Urinary bladder (tissue), 4 donors: Measurements from ENCODE around the gene PNMA8B. TPM values are rescaled to one million over a fixed set of nuclear protein-coding genes. Genes with fewer than 3 reads are reported as not detected.

Experiments used
- DNase-seq: peaks from one replicate; pipeline ENCODE4 v3.0.0-alpha.2; 2015; ENCODE audit errors: extremely low spot score
- H3K27ac ChIP-seq: one replicate; pipeline ENCODE4 v1.5.1; 2013; ENCODE audit warnings: low read depth, mild to moderate bottlenecking, moderate library complexity
- H3K36me3 ChIP-seq: one replicate; pipeline ENCODE4 v1.6.1; 2013; ENCODE audit warnings: mild to moderate bottlenecking, moderate library complexity; ENCODE audit not compliant: insufficient read depth
- H3K4me1 ChIP-seq: one replicate; pipeline ENCODE4 v1.6.1; 2013; ENCODE audit warnings: mild to moderate bottlenecking, moderate library complexity; ENCODE audit not compliant: insufficient read depth
- H3K4me3 ChIP-seq: one replicate; pipeline ENCODE4 v1.5.1; 2013; ENCODE audit warnings: low read depth, low read length
- WGBS: extraction: QIAGEN DNeasy Blood & Tissue Kit; methylation state at CpG from one replicate; pipeline ENCODE4 v1.1.7; 2013; 5-methylcytosine and 5-hydroxymethylcytosine counted together
- polyA plus RNA-seq: library from polyadenylated mRNA; stranded (reverse); fragments of 200-250 nt; gene quantifications from one replicate; pipeline ENCODE4 v1.2.3, GENCODE V29; 2013
- total RNA-seq: library from RNA; depleted of rRNA; stranded (reverse); fragments of >200 nt; gene quantifications from one replicate; pipeline ENCODE4 v1.2.3, GENCODE V29; 2014
- donor health status: healthy with polysubstance abuse.
- donor health status: healthy.

PNMA8B gene
- total and polyA plus RNA-seq, 2 donors: 2.8 to 4.0 TPM

DNA sequence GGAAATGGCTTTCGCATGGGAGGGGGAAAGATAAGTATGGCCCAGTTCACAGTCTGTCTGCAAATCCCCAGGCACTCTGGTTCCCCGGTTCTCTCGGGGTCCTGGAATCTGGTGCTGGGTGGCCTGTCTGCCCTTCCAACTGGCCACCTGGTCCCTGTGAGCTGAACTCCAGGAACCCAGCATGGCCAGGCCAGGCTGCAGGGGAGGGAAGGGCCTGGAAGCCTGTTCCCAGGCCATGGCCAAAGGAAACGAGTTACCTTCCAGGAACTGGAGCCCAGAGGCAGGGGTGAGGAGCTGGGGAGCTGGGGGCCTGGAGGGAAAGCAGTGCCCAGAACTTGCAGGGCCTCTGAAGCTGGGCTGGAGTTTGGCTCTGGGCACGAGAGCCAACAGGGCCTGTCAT, 47.8 kb downstream of the PNMA8B start:
- Histone ChIP-seq H3K36me3 (no peaks in the 10 kb centered on the region), H3K27ac (no peak overlapping the region), H3K4me1 (no peaks in the 10 kb centered on the region), H3K4me3 (no peak overlapping the region)
- 63% methylated on average over 5 of the region's 5 CpGs for WGBS
- DNase-seq: no peak

DNA sequence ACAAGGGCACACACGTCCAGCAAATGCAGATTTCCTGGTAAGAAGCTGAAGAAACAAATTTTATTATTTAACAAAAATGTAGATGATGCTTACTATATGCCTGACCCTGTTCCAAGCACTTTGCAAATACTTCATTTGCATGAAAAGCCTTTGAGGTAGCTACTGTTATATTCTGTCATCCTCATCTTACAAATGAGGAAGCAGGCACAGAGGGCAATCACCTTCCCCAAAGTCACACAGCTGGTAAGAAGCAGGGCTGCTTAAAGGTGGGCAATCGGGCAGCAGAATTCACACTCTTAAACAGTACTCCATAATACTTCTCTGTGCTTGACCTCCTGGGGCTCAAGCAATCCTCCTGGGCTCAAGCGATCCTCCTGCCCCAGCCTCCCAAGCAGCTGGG, 48.7 kb downstream of the PNMA8B start:
- no peaks in the 10 kb centered on the region for H3K36me3 ChIP-seq
- no peak overlapping the region for H3K27ac ChIP-seq
- H3K4me3 ChIP-seq: no peak overlapping the region
- WGBS: 54% methylated on average over 3 of the region's 3 CpGs
- no peaks in the 10 kb centered on the region for H3K4me1 ChIP-seq
- DNase-seq: no peak

GRCh38 chr19:46446021-46446420, 49.6 kb downstream of the PNMA8B start:
- DNase-seq: no peak
- 83% methylated on average over 15 of the region's 15 CpGs for WGBS

DNA sequence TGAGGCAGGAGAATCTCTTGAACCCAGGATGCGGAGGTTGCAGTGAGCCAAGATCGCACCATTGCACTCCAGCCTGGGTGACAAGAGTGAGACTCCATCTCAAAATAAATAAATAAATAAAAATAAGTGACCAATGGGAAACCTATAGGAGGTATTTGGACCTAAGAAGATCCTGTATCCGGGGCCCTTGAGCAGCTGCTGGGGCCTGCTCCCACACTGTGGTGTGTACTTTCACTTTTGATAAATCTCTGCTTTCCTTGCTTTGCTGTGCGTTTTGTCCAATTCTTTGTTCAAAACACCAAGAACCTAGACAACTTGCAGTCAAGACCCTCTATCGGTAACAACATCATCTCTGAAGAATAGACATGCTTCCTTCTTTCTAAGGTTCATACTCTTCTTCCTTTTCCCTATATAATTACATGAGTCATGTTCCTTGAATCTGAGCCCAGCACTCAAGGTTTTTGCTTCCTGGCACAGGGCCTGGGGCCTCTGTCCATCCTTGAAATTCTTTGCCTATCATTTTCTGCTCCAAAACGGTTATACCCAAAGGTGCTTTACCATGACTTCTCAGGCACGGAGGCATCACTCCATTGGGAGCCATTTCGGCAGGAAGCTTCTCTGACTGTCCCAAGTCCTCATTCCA, 52.7 kb downstream of the PNMA8B start:
- Histone ChIP-seq H3K4me1 (no peaks in the 10 kb centered on the region), H3K36me3 (no peaks in the 10 kb centered on the region), H3K4me3 (no peak overlapping the region), H3K27ac (no peak overlapping the region)
- WGBS: 48% methylated on average over 8 of the region's 8 CpGs
- no peak for DNase-seq

More at GRCh38 chr19:46446021-46446420, 49.6 kb downstream of the PNMA8B start:
- Histone ChIP-seq H3K27ac (no peak overlapping the region), H3K36me3 (no peaks in the 10 kb centered on the region), H3K4me3 (no peak overlapping the region), H3K4me1 (no peaks in the 10 kb centered on the region)

- 16% methylated on average over 1 of the region's 1 CpG for WGBS
- H3K27ac ChIP-seq: no peak overlapping the region
- DNase-seq: no peak
- H3K4me3 ChIP-seq: no peak overlapping the region
- H3K4me1 ChIP-seq: no peaks in the 10 kb centered on the region
- H3K36me3 ChIP-seq: no peaks in the 10 kb centered on the region
Observed at GRCh38 chr19:46441866-46442265, 53.8 kb downstream of the PNMA8B start.

Other genes with a start within 250 kb of the PNMA8B start
- gene HIF3A, start 198.8 kb downstream of the PNMA8B start, total RNA-seq: 41.0 TPM
- gene HIF3A, start 198.8 kb downstream of the PNMA8B start, polyA plus RNA-seq: 186 TPM
- gene PPP5C, start 148.8 kb downstream of the PNMA8B start, total RNA-seq: 30.7 TPM
- gene PPP5C, start 148.8 kb downstream of the PNMA8B start, polyA plus RNA-seq: 44.5 TPM
- 42.6 TPM for gene CCDC8, start 82.3 kb downstream of the PNMA8B start, total RNA-seq
- gene CCDC8, start 82.3 kb downstream of the PNMA8B start, polyA plus RNA-seq: 20.4 TPM
- gene PNMA8C, start 66.9 kb downstream of the PNMA8B start, total RNA-seq: 1.6 TPM
- gene PNMA8C, start 66.9 kb downstream of the PNMA8B start, polyA plus RNA-seq: 0.68 TPM
- 14.3 TPM for gene PNMA8A, start 24.3 kb downstream of the PNMA8B start, total RNA-seq
- 16.3 TPM for gene PNMA8A, start 24.3 kb downstream of the PNMA8B start, polyA plus RNA-seq
- 121 TPM for gene CALM3, start 105.5 kb upstream of the PNMA8B start, total RNA-seq
- gene CALM3, start 105.5 kb upstream of the PNMA8B start, polyA plus RNA-seq: 309 TPM
- 2.6 TPM for gene PTGIR, start 129.2 kb upstream of the PNMA8B start, total RNA-seq
- 4.0 TPM for gene PTGIR, start 129.2 kb upstream of the PNMA8B start, polyA plus RNA-seq
- gene GNG8, start 140.3 kb upstream of the PNMA8B start, total RNA-seq: not detected
- gene GNG8, start 140.3 kb upstream of the PNMA8B start, polyA plus RNA-seq: not detected
- gene DACT3, start 165.3 kb upstream of the PNMA8B start, total RNA-seq: 20.0 TPM
- 78.9 TPM for gene DACT3, start 165.3 kb upstream of the PNMA8B start, polyA plus RNA-seq
- 12.1 TPM for gene PRKD2, start 221.2 kb upstream of the PNMA8B start, total RNA-seq
- gene PRKD2, start 221.2 kb upstream of the PNMA8B start, polyA plus RNA-seq: 29.9 TPM